Neural cell (in vitro differentiated cells): Measurements from ENCODE around the gene SASH3. TPM values are rescaled to one million over a fixed set of nuclear protein-coding genes. Genes with fewer than 3 reads are reported as not detected.

ENCODE experiments used
- H2AFZ ChIP-seq: fragments of 200-600, 300-800 bp; sonication (generic), shearing (Covaris generic); 2 replicates; pipeline ENCODE4 v1.6.0; 2014; ENCODE audit warnings: low read depth, mild to moderate bottlenecking, antibody characterized with exemption, low read length, moderate library complexity
- H3F3A ChIP-seq: fragments of 200-600 bp; shearing (Covaris generic); 2 replicates; pipeline ENCODE4 v1.6.1; 2016; ENCODE audit warnings: mild to moderate bottlenecking, moderate library complexity, mixed read lengths, antibody characterized with exemption, low read length; ENCODE audit not compliant: insufficient read depth, poor library complexity, severe bottlenecking
- H3K27ac ChIP-seq: fragments of 200-600, 300-800 bp; sonication (generic), shearing (Covaris generic); 2 replicates; pipeline ENCODE4 v1.5.1; 2014; ENCODE audit warnings: mild to moderate bottlenecking, low read length, moderate library complexity
- H3K27me3 ChIP-seq: fragments of 300-800, 200-600 bp; sonication (generic), shearing (Covaris generic); 2 replicates; pipeline ENCODE4 v1.6.0; 2014; ENCODE audit warnings: mild to moderate bottlenecking, low read depth, low read length, moderate library complexity; ENCODE audit not compliant: insufficient read depth
- H3K36me3 ChIP-seq: fragments of 300-800, 200-600 bp; sonication (generic), shearing (Covaris generic); 2 replicates; pipeline ENCODE4 v1.5.1; 2014; ENCODE audit warnings: mild to moderate bottlenecking, antibody characterized with exemption, low read length, moderate library complexity; ENCODE audit not compliant: insufficient read depth
- H3K4me2 ChIP-seq: fragments of 300-800, 200-600 bp; sonication (generic), shearing (Covaris generic); 2 replicates; pipeline ENCODE4 v1.6.0; 2014; ENCODE audit warnings: mild to moderate bottlenecking, low read length
- H3K4me3 ChIP-seq: fragments of 300-800, 200-600 bp; sonication (generic), shearing (Covaris generic); 2 replicates; pipeline ENCODE4 v1.5.1; 2014; ENCODE audit warnings: mild to moderate bottlenecking, low read length, moderate library complexity
- H3K79me2 ChIP-seq: fragments of 200-600 bp; shearing (Covaris generic); replicated peaks from 2 replicates; pipeline ENCODE4 v1.6.0; 2014; ENCODE audit warnings: mild to moderate bottlenecking, low read length, moderate library complexity; ENCODE audit not compliant: insufficient read depth
- H3K9ac ChIP-seq: fragments of 300-800, 200-600 bp; sonication (generic), shearing (Covaris generic); 2 replicates; pipeline ENCODE4 v1.6.1; 2016; ENCODE audit warnings: mild to moderate bottlenecking, low read length, mixed read lengths
- H3K9me2 ChIP-seq: fragments of 200-600 bp; shearing (Covaris generic); 2 replicates; pipeline ENCODE4 v1.6.1; 2016; ENCODE audit warnings: mild to moderate bottlenecking, low read length, mixed read lengths; ENCODE audit not compliant: insufficient read depth
- H3K9me3 ChIP-seq: fragments of 200-600, 300-800 bp; sonication (generic), shearing (Covaris generic); 2 replicates; pipeline ENCODE4 v1.6.1; 2016; ENCODE audit warnings: mild to moderate bottlenecking, mixed run types, low read length, moderate library complexity, mixed read lengths
- H4K20me1 ChIP-seq: fragments of 200-600 bp; shearing (Covaris generic); 2 replicates; pipeline ENCODE4 v1.6.1; 2016; ENCODE audit warnings: mild to moderate bottlenecking, mixed run types; ENCODE audit not compliant: insufficient read depth
- CTCF ChIP-seq: fragments of 450-650 bp; IDR thresholded peaks from 2 replicates; pipeline ENCODE4 v1.5.1; 2014; ENCODE audit warnings: antibody characterized with exemption, mild to moderate bottlenecking, moderate library complexity; ENCODE audit not compliant: poor library complexity, severe bottlenecking
- EP300 ChIP-seq: fragments of 450-650 bp; conservative IDR thresholded peaks from 2 replicates; pipeline ENCODE4 v1.6.1; 2014; ENCODE audit warnings: antibody characterized with exemption, mild to moderate bottlenecking, moderate library complexity; ENCODE audit not compliant: poor library complexity, severe bottlenecking
- EZH2 ChIP-seq: fragments of 200-600, 300-800 bp; shearing (Covaris generic), sonication (generic); IDR thresholded peaks from 2 replicates; pipeline ENCODE4 v1.6.1; 2014; ENCODE audit warnings: antibody characterized with exemption, low read length, borderline replicate concordance, mild to moderate bottlenecking; ENCODE audit not compliant: insufficient read depth, poor library complexity, severe bottlenecking
- MXI1 ChIP-seq: fragments of 450-650 bp; conservative IDR thresholded peaks from 2 replicates; pipeline ENCODE4 v1.6.1; 2014; ENCODE audit warnings: antibody characterized with exemption, mild to moderate bottlenecking; ENCODE audit not compliant: poor library complexity, severe bottlenecking
- POLR2AphosphoS5 ChIP-seq: IDR thresholded peaks from 2 replicates; pipeline ENCODE4 v1.6.1; 2012
- RAD21 ChIP-seq: fragments of 450-650 bp; conservative IDR thresholded peaks from 2 replicates; pipeline ENCODE4 v1.6.1; 2014; ENCODE audit warnings: antibody characterized with exemption, mild to moderate bottlenecking, moderate library complexity
- REST ChIP-seq: IDR thresholded peaks from 2 replicates; pipeline ENCODE4 v1.6.1; 2012; ENCODE audit warnings: borderline replicate concordance
- SMC3 ChIP-seq: fragments of 450-650 bp; conservative IDR thresholded peaks from 2 replicates; pipeline ENCODE4 v1.6.1; 2014; ENCODE audit warnings: antibody characterized with exemption, mild to moderate bottlenecking, moderate library complexity; ENCODE audit not compliant: poor library complexity
- TAF1 ChIP-seq: IDR thresholded peaks from 2 replicates; pipeline ENCODE4 v1.6.1; 2012; ENCODE audit warnings: low read depth
- polyA plus RNA-seq: library from polyadenylated mRNA; depleted of rRNA; stranded (reverse); fragments of >200 nt; gene quantifications from 2 replicates; pipeline ENCODE4 v1.2.3, GENCODE V29; 2014

SASH3 gene
- polyA plus RNA-seq, 1 donor from 2014 or later: not detected

GRCh38 chrX:129783291-129783713 is 3.6 kb downstream of the SASH3 start:
- Histone ChIP-seq H3K79me2 (no peaks in the 10 kb centered on the region), H4K20me1 (no peaks in the 10 kb centered on the region), H3K9me3 (no peaks in the 10 kb centered on the region), H3K4me2 (no peak overlapping the region), H3K9ac (no peak overlapping the region), H3K27ac (no peak overlapping the region), H3K9me2 (no peaks in the 10 kb centered on the region), H3K36me3 (no peaks in the 10 kb centered on the region), H3K4me3 (no peak overlapping the region), H3F3A (no peaks in the 10 kb centered on the region), H2AFZ (no peak overlapping the region), H3K27me3 (no peaks in the 10 kb centered on the region)
- no peak for TF ChIP-seq EZH2
- no peak for TF ChIP-seq TAF1

- TF ChIP-seq POLR2AphosphoS5 (no peak), SMC3 (no peak), TAF1 (no peak), REST (no peak), CTCF (no peak), MXI1 (no peak), RAD21 (no peak), EP300 (no peak), EZH2 (no peak)
- Histone ChIP-seq H3K27ac (no peak overlapping the region), H3K9me3 (no peaks in the 10 kb centered on the region), H2AFZ (no peak overlapping the region), H3K27me3 (no peaks in the 10 kb centered on the region), H4K20me1 (no peaks in the 10 kb centered on the region), H3K4me3 (no peak overlapping the region), H3K9me2 (no peaks in the 10 kb centered on the region), H3K9ac (no peak overlapping the region), H3K79me2 (no peaks in the 10 kb centered on the region), H3F3A (no peaks in the 10 kb centered on the region), H3K4me2 (no peak overlapping the region), H3K36me3 (no peaks in the 10 kb centered on the region)
Observed at GRCh38 chrX:129784371-129784770, 4.6 kb downstream of the SASH3 start.
